DOHH2 (cell line): ENCODE data around the gene SLC44A2.
"Not testable (repeated sequence)": the region's sequence is repeated elsewhere in the genome, so short reads cannot be mapped to it uniquely, and the experiment has no call there.

ENCODE experiments used
- CTCF ChIP-seq: fragments of 200-600 bp; sonication (generic); IDR thresholded peaks from one replicate; pipeline ENCODE4 v1.5.1; 2014; ENCODE audit warnings: antibody characterized with exemption, mild to moderate bottlenecking, low read depth, low read length; ENCODE audit not compliant: poor library complexity, severe bottlenecking
- EZH2phosphoT487 ChIP-seq: fragments of 200-600 bp; sonication (generic); IDR thresholded peaks from 2 replicates; pipeline ENCODE4 v1.6.1; 2017; ENCODE audit warnings: borderline replicate concordance, mild to moderate bottlenecking, antibody characterized with exemption, low read length, moderate library complexity, mixed read lengths

- TF ChIP-seq CTCF, EZH2phosphoT487: not testable (repeated sequence)
These were observed 49.9 kb downstream of the SLC44A2 start for GRCh38 chr19:10675214-10675613.
